ENCODE results near the gene B4GALT6. TPM values are rescaled to one million over a fixed set of nuclear protein-coding genes. Genes with fewer than 3 reads are reported as not detected.

B4GALT6 gene
- polyA plus RNA-seq, 1 donor from 2014 or later = 19.4 TPM

DNA sequence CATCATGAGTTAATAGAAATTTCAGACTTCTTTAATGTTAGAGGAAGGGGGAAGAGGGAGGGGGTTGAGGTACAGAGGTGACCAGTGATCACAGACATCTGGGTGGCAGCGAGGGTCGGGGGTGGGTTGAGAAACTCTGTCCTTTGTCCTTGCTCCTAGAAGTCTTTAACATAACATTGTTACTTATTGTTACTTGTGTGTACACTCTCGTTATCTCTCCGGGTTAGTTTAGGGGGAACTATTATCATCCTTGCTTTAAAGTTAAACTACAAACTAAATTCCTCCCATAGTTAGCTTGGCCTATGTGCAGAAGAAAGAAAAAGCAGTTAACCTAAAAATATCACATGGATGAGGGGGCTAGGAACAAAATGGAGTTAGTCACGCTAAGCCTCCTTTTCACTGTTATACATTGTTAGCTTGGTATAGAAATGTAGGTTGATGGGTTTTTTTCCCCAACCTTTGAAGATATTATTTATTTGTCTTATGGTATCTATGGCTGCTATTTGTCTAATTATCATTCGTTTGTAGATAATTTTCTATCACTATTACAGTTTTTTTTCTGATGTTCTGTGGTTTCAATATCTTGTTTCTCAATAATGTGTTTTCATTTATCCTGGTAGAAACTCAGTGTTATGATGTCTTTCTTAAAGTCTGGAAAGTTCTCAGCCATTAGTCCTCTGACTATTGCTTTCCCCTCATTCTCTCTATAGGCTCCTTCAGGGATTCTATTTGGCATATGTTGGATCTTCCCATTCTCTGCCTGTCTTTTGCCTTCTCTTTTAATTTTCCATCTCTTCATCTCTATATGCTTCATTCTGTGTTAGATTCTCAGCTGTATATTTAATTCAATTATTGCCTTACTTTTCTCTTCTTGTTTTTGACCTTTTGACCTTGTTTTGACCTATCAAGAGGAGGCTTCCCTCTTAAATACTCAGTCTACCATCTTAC lies 13.2 kb upstream of the B4GALT6 start:
- Histone ChIP-seq H4K20me1 (ENCODE audit: insufficient read depth) (no peaks in the 10 kb centered on the region), H3K4me2 (ENCODE audit: low read length) (no peak overlapping the region), H3K4me3 (ENCODE audit: low read length) (no peak overlapping the region), H3F3A (ENCODE audit: insufficient read depth, low read length, poor library complexity, severe bottlenecking) (no peaks in the 10 kb centered on the region), H3K27me3 (ENCODE audit: insufficient read depth, low read depth, low read length) (no peaks in the 10 kb centered on the region), H2AFZ (ENCODE audit: low read depth, low read length) (no peak overlapping the region), H3K79me2 (replicated peaks; ENCODE audit: insufficient read depth, low read length) (no peaks in the 10 kb centered on the region), H3K9ac (ENCODE audit: low read length) (no peak overlapping the region), H3K9me3 (ENCODE audit: low read length) (no peaks in the 10 kb centered on the region), H3K27ac (ENCODE audit: low read length) (no peak overlapping the region), H3K36me3 (ENCODE audit: insufficient read depth, low read length) (no peaks in the 10 kb centered on the region), H3K9me2 (ENCODE audit: insufficient read depth, low read length) (no peaks in the 10 kb centered on the region)
- TF ChIP-seq TAF1 (IDR thresholded peaks at IDR 0.05; ENCODE audit: low read depth) = no peak
- TF ChIP-seq, protein P1, sequence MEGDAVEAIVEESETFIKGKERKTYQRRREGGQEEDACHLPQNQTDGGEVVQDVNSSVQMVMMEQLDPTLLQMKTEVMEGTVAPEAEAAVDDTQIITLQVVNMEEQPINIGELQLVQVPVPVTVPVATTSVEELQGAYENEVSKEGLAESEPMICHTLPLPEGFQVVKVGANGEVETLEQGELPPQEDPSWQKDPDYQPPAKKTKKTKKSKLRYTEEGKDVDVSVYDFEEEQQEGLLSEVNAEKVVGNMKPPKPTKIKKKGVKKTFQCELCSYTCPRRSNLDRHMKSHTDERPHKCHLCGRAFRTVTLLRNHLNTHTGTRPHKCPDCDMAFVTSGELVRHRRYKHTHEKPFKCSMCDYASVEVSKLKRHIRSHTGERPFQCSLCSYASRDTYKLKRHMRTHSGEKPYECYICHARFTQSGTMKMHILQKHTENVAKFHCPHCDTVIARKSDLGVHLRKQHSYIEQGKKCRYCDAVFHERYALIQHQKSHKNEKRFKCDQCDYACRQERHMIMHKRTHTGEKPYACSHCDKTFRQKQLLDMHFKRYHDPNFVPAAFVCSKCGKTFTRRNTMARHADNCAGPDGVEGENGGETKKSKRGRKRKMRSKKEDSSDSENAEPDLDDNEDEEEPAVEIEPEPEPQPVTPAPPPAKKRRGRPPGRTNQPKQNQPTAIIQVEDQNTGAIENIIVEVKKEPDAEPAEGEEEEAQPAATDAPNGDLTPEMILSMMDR (IDR thresholded peaks at IDR 0.05; ENCODE audit: poor library complexity, severe bottlenecking) = no peak
- no peak for TF ChIP-seq EZH2 (IDR thresholded peaks at IDR 0.05; ENCODE audit: borderline replicate concordance, insufficient read depth, low read length, poor library complexity, severe bottlenecking)
- no peak for TF ChIP-seq SMC3 (conservative IDR thresholded peaks at IDR 0.05; ENCODE audit: poor library complexity)
- no peak for TF ChIP-seq EP300 (conservative IDR thresholded peaks at IDR 0.05; ENCODE audit: poor library complexity, severe bottlenecking)
- TF ChIP-seq POLR2AphosphoS5 (IDR thresholded peaks at IDR 0.05) = no peak
- TF ChIP-seq MXI1 (conservative IDR thresholded peaks at IDR 0.05; ENCODE audit: poor library complexity, severe bottlenecking) = no peak
- no peak for TF ChIP-seq RAD21 (conservative IDR thresholded peaks at IDR 0.05)

DNA sequence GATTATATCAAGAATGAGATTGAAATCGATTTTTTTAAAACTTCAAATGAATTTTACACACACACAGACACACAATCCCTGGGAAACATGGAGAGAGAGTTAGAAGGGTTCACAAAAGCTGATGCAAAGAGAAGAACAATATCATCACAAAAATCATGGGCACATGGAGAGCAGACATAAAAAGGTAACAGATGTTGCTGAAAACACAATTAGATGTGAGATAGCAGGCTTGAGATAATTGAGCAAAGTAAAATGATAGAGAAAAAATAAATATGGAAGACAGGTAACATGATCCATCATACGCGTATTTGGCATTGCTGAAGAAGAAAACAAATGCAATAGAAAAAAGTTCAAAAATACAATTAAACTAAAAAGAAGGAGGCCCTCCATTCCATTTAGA lies 11.6 kb upstream of the B4GALT6 start:
- TF ChIP-seq EP300 (conservative IDR thresholded peaks at IDR 0.05; ENCODE audit: poor library complexity, severe bottlenecking) (no peak), EZH2 (IDR thresholded peaks at IDR 0.05; ENCODE audit: borderline replicate concordance, insufficient read depth, low read length, poor library complexity, severe bottlenecking) (no peak), SMC3 (conservative IDR thresholded peaks at IDR 0.05; ENCODE audit: poor library complexity) (no peak), TAF1 (IDR thresholded peaks at IDR 0.05; ENCODE audit: low read depth) (no peak)
- no peaks in the 10 kb centered on the region for H3F3A ChIP-seq (ENCODE audit: insufficient read depth, low read length, poor library complexity, severe bottlenecking)
- H3K9me3 ChIP-seq (ENCODE audit: low read length) = no peaks in the 10 kb centered on the region
- no peaks in the 10 kb centered on the region for H3K79me2 ChIP-seq (replicated peaks; ENCODE audit: insufficient read depth, low read length)
- no peaks in the 10 kb centered on the region for H3K27me3 ChIP-seq (ENCODE audit: insufficient read depth, low read depth, low read length)
- no peak overlapping the region for H2AFZ ChIP-seq (ENCODE audit: low read depth, low read length)
- no peak overlapping the region for H3K27ac ChIP-seq (ENCODE audit: low read length)
- H3K9me2 ChIP-seq (ENCODE audit: insufficient read depth, low read length) = no peaks in the 10 kb centered on the region
- no peak overlapping the region for H3K4me3 ChIP-seq (ENCODE audit: low read length)
- H3K36me3 ChIP-seq (ENCODE audit: insufficient read depth, low read length) = no peaks in the 10 kb centered on the region
- H3K9ac ChIP-seq (ENCODE audit: low read length) = no peak overlapping the region
- H3K4me2 ChIP-seq (ENCODE audit: low read length) = no peak overlapping the region
- H4K20me1 ChIP-seq (ENCODE audit: insufficient read depth) = no peaks in the 10 kb centered on the region

DNA sequence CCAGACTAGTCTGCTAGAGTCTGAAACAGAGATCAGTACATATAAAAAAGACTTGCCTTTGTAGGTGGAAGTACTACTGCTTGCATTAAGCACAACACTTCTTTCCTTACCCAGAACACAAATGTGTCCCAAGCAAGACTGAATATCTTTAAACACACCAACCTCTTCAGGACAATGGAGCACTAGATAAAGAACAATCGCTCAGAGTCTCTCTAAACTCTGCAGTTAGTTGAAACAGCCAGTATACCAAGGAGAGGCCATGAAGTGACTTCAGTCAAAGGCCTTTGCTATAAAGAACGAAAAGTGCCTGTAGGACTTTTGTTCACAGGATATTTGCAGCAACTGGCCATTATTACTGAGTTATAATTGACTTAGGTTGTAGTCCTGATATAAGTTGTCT lies 9.9 kb upstream of the B4GALT6 start:
- Histone ChIP-seq H3K27me3 (ENCODE audit: insufficient read depth, low read depth, low read length) (no peaks in the 10 kb centered on the region), H4K20me1 (ENCODE audit: insufficient read depth) (no peaks in the 10 kb centered on the region), H3K79me2 (replicated peaks; ENCODE audit: insufficient read depth, low read length) (no peaks in the 10 kb centered on the region), H3K9ac (ENCODE audit: low read length) (no peak overlapping the region), H3K9me2 (ENCODE audit: insufficient read depth, low read length) (no peaks in the 10 kb centered on the region), H3K27ac (ENCODE audit: low read length) (no peak overlapping the region), H3K36me3 (ENCODE audit: insufficient read depth, low read length) (no peaks in the 10 kb centered on the region), H3K9me3 (ENCODE audit: low read length) (no peaks in the 10 kb centered on the region), H3K4me3 (ENCODE audit: low read length) (no peak overlapping the region), H3K4me2 (ENCODE audit: low read length) (no peak overlapping the region), H3F3A (ENCODE audit: insufficient read depth, low read length, poor library complexity, severe bottlenecking) (no peaks in the 10 kb centered on the region), H2AFZ (ENCODE audit: low read depth, low read length) (no peak overlapping the region)
- TF ChIP-seq POLR2AphosphoS5 (IDR thresholded peaks at IDR 0.05) (no peak), TAF1 (IDR thresholded peaks at IDR 0.05; ENCODE audit: low read depth) (no peak), EZH2 (IDR thresholded peaks at IDR 0.05; ENCODE audit: borderline replicate concordance, insufficient read depth, low read length, poor library complexity, severe bottlenecking) (no peak), SMC3 (conservative IDR thresholded peaks at IDR 0.05; ENCODE audit: poor library complexity) (no peak), MXI1 (conservative IDR thresholded peaks at IDR 0.05; ENCODE audit: poor library complexity, severe bottlenecking) (no peak), RAD21 (conservative IDR thresholded peaks at IDR 0.05) (no peak), EP300 (conservative IDR thresholded peaks at IDR 0.05; ENCODE audit: poor library complexity, severe bottlenecking) (no peak)
- TF ChIP-seq, protein P2, sequence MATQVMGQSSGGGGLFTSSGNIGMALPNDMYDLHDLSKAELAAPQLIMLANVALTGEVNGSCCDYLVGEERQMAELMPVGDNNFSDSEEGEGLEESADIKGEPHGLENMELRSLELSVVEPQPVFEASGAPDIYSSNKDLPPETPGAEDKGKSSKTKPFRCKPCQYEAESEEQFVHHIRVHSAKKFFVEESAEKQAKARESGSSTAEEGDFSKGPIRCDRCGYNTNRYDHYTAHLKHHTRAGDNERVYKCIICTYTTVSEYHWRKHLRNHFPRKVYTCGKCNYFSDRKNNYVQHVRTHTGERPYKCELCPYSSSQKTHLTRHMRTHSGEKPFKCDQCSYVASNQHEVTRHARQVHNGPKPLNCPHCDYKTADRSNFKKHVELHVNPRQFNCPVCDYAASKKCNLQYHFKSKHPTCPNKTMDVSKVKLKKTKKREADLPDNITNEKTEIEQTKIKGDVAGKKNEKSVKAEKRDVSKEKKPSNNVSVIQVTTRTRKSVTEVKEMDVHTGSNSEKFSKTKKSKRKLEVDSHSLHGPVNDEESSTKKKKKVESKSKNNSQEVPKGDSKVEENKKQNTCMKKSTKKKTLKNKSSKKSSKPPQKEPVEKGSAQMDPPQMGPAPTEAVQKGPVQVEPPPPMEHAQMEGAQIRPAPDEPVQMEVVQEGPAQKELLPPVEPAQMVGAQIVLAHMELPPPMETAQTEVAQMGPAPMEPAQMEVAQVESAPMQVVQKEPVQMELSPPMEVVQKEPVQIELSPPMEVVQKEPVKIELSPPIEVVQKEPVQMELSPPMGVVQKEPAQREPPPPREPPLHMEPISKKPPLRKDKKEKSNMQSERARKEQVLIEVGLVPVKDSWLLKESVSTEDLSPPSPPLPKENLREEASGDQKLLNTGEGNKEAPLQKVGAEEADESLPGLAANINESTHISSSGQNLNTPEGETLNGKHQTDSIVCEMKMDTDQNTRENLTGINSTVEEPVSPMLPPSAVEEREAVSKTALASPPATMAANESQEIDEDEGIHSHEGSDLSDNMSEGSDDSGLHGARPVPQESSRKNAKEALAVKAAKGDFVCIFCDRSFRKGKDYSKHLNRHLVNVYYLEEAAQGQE (IDR thresholded peaks at IDR 0.05; ENCODE audit: borderline replicate concordance) = no peak
- TF ChIP-seq, protein P1 (IDR thresholded peaks at IDR 0.05; ENCODE audit: poor library complexity, severe bottlenecking) = no peak
